KMS-11 (cell line): ENCODE results near the gene ZBTB1.

Experiments
- H2AFZ ChIP-seq: fragments of 200-600 bp; sonication (generic); 2 replicates; pipeline ENCODE4 v1.6.1; 2016; ENCODE audit warnings: antibody characterized with exemption, mixed run types, low read depth
- H3K27ac ChIP-seq: fragments of 200-600 bp; sonication (generic); 2 replicates; pipeline ENCODE4 v1.6.1; 2016; ENCODE audit warnings: mild to moderate bottlenecking, mixed run types
- H3K27me3 ChIP-seq: fragments of 200-600 bp; sonication (generic); 2 replicates; pipeline ENCODE4 v1.6.1; 2017; ENCODE audit warnings: mild to moderate bottlenecking, low read depth, mixed run types, moderate library complexity; ENCODE audit not compliant: insufficient read depth
- H3K36me3 ChIP-seq: fragments of 200-600 bp; sonication (generic); 2 replicates; pipeline ENCODE4 v1.6.1; 2017; ENCODE audit warnings: mild to moderate bottlenecking, mixed run types; ENCODE audit not compliant: insufficient read depth
- H3K4me1 ChIP-seq: fragments of 200-600 bp; sonication (generic); 2 replicates; pipeline ENCODE4 v1.6.1; 2016; ENCODE audit warnings: mild to moderate bottlenecking, low read depth, mixed run types; ENCODE audit not compliant: poor library complexity, severe bottlenecking
- H3K4me2 ChIP-seq: fragments of 200-600 bp; sonication (generic); 2 replicates; pipeline ENCODE4 v1.7.0; 2016; ENCODE audit warnings: mild to moderate bottlenecking, mixed run types
- H3K4me3 ChIP-seq: fragments of 200-600 bp; sonication (generic); IDR thresholded peaks from 2 replicates; pipeline ENCODE4 v1.6.1; 2017; ENCODE audit warnings: low read depth, low read length, mixed read lengths; ENCODE audit not compliant: insufficient read depth
- H3K79me2 ChIP-seq: fragments of 200-600 bp; sonication (generic); 2 replicates; pipeline ENCODE4 v1.6.1; 2016; ENCODE audit warnings: low read depth, mixed run types; ENCODE audit not compliant: insufficient read depth
- H3K9ac ChIP-seq: fragments of 200-600 bp; sonication (generic); 2 replicates; pipeline ENCODE4 v1.6.1; 2016; ENCODE audit warnings: mild to moderate bottlenecking, mixed run types
- H4K20me1 ChIP-seq: fragments of 200-600 bp; sonication (generic); 2 replicates; pipeline ENCODE4 v1.6.1; 2016; ENCODE audit warnings: mild to moderate bottlenecking, mixed run types; ENCODE audit not compliant: insufficient read depth
- CTCF ChIP-seq: fragments of 200-600 bp; sonication (generic); conservative IDR thresholded peaks from 2 replicates; pipeline ENCODE4 v1.6.1; 2017; ENCODE audit warnings: low read depth, mild to moderate bottlenecking, antibody characterized with exemption, low read length, moderate library complexity, mixed read lengths

ZBTB1 gene

GRCh38 chr14:64561631-64562030 lies 57.1 kb downstream of the ZBTB1 start:
- Histone ChIP-seq H3K4me2 (no peak overlapping the region), H3K36me3 (no peaks in the 10 kb centered on the region), H3K9ac (no peak overlapping the region), H3K4me1 (no peaks in the 10 kb centered on the region), H3K4me3 (no peak overlapping the region), H3K27me3 (no peaks in the 10 kb centered on the region), H2AFZ (no peak overlapping the region), H3K27ac (no peak overlapping the region), H4K20me1 (no peaks in the 10 kb centered on the region), H3K79me2 (no peaks in the 10 kb centered on the region)
- no peak for TF ChIP-seq CTCF

- no peak for TF ChIP-seq CTCF
- no peaks in the 10 kb centered on the region for H3K27me3 ChIP-seq
- no peaks in the 10 kb centered on the region for H4K20me1 ChIP-seq
- no peak overlapping the region for H2AFZ ChIP-seq
- H3K4me3 ChIP-seq = no peak overlapping the region
- H3K9ac ChIP-seq = no peak overlapping the region
- H3K36me3 ChIP-seq = no peaks in the 10 kb centered on the region
- no peak overlapping the region for H3K4me2 ChIP-seq
- no peaks in the 10 kb centered on the region for H3K4me1 ChIP-seq
- H3K79me2 ChIP-seq = no peaks in the 10 kb centered on the region
- H3K27ac ChIP-seq = no peak overlapping the region
These were observed 57.9 kb downstream of the ZBTB1 start for GRCh38 chr14:64562436-64562835.

GRCh38 chr14:64563696-64564095 lies 59.1 kb downstream of the ZBTB1 start:
- H3K4me2 ChIP-seq = no peak overlapping the region
- H4K20me1 ChIP-seq = no peaks in the 10 kb centered on the region
- no peak overlapping the region for H3K27ac ChIP-seq
- no peak for TF ChIP-seq CTCF
- H2AFZ ChIP-seq = no peak overlapping the region
- no peaks in the 10 kb centered on the region for H3K79me2 ChIP-seq
- no peak overlapping the region for H3K9ac ChIP-seq
- H3K27me3 ChIP-seq = no peaks in the 10 kb centered on the region
- H3K36me3 ChIP-seq = no peaks in the 10 kb centered on the region
- H3K4me3 ChIP-seq = no peak overlapping the region
- H3K4me1 ChIP-seq = no peaks in the 10 kb centered on the region

- H4K20me1 ChIP-seq = no peaks in the 10 kb centered on the region
- no peaks in the 10 kb centered on the region for H3K27me3 ChIP-seq
- no peak overlapping the region for H3K4me3 ChIP-seq
- no peaks in the 10 kb centered on the region for H3K79me2 ChIP-seq
- no peaks in the 10 kb centered on the region for H3K4me1 ChIP-seq
- TF ChIP-seq CTCF = no peak
- H3K36me3 ChIP-seq = no peaks in the 10 kb centered on the region
- no peak overlapping the region for H2AFZ ChIP-seq
- no peak overlapping the region for H3K4me2 ChIP-seq
- no peak overlapping the region for H3K27ac ChIP-seq
- no peak overlapping the region for H3K9ac ChIP-seq
These were observed 62.1 kb downstream of the ZBTB1 start for GRCh38 chr14:64566651-64567122.
